Stimulated activated CD8-positive, alpha-beta memory T cell treated with anti-CD3 and anti-CD28 coated beads, Interleukin-7, amount 100 ng/mL, for 1 hour (primary cell): ENCODE measurements around the gene SLCO2B1.
"Not testable (repeated sequence)": the region's sequence is repeated elsewhere in the genome, so short reads cannot be mapped to it uniquely, and the experiment has no call there.

Experiments used
- DNase-seq, 2 donors: peaks; one replicate each; pipeline ENCODE4 v3.0.0-alpha.2; 2020; ENCODE audit warnings: low read depth in 2 of 2

The SLCO2B1 gene, protein sequence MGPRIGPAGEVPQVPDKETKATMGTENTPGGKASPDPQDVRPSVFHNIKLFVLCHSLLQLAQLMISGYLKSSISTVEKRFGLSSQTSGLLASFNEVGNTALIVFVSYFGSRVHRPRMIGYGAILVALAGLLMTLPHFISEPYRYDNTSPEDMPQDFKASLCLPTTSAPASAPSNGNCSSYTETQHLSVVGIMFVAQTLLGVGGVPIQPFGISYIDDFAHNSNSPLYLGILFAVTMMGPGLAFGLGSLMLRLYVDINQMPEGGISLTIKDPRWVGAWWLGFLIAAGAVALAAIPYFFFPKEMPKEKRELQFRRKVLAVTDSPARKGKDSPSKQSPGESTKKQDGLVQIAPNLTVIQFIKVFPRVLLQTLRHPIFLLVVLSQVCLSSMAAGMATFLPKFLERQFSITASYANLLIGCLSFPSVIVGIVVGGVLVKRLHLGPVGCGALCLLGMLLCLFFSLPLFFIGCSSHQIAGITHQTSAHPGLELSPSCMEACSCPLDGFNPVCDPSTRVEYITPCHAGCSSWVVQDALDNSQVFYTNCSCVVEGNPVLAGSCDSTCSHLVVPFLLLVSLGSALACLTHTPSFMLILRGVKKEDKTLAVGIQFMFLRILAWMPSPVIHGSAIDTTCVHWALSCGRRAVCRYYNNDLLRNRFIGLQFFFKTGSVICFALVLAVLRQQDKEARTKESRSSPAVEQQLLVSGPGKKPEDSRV

DNA sequence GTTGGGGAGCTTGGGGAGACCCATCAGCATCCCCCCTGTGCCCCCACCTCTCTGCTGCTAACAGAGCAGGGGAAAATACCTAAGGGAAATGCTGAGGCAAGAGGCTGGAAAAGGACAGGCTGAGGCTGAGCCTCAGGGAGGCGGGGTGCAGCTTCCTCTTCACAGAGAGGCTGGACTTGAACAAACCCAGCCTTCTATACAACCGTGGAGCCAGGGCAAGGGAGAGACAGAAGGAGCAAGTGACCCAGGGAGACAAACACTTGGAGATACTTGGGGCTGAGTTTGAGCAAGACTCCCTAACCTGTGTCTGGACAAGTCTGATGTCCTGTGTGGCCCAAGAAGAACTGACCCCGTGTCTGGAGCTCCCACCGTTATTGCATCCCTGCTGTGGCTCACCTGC is at the start of gene SLCO2B1:
TSS of gene SLCO2B1 (plus strand) at position 229 of the 400 bp plus-strand sequence. CDS start 275 bp downstream, outside the sequence.
- no peak for DNase-seq

DNA sequence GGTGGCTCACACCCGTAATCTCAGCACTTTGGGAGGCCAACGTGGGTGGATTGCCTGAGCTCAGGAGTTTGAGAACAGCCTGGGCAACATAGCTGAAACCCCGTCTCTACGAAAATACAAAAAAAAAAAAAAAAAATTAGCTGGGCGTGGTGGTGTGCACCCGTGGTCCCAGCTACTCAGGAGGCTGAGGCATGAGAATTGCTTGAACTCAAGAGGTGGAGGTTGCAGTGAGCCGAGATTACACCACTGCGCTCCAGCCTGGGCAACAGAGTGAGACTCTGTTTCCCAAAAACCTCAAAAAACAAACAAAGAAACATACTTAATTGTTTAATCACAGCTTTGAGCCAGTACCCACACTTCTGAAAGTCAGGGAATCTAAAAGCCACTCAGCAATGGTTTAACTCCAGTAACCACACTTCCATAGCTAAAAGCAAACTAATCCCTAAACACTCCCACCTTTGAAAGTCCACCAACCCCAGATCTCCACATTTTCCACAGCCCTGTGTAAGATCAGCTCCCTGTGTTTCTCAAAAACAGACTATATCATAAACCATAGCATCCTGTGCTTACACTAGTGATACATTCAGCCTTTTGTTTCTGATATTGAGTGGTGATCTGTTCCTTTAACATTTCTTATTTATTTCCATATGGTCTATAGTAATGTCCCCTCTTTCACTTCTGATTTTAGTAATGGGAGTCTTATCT is 49.3 kb upstream of the SLCO2B1 start:
- DNase-seq: no peak

DNA sequence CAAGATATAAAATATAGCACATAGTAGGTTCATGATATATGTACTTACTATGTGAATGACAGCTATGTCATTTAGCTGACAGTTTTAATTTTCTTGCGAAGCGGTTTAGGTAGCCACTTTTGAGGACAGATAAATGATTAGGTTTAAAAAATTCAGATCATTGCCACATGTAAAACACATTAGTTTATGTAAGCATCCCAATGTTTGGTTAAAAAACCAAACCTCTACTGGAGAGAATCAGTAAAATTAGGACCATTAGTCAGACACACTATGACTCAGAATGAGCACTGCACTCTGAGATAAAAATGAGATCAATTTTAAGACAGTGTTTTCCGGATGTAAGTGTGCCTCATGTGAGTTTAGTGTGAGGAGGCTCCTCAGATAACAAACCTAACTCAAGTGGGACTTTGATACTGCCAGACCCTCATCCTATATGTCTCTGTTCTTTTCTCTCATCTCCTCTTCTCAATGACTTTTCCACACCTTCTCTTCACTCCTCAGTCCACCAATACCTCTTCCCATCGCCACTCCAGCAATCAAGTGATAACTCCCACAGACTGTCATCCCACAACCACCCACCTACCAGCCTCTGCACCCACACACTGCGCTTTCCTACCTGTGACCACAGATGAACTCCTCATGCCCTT is 47.4 kb upstream of the SLCO2B1 start:
- no peak for DNase-seq

DNA sequence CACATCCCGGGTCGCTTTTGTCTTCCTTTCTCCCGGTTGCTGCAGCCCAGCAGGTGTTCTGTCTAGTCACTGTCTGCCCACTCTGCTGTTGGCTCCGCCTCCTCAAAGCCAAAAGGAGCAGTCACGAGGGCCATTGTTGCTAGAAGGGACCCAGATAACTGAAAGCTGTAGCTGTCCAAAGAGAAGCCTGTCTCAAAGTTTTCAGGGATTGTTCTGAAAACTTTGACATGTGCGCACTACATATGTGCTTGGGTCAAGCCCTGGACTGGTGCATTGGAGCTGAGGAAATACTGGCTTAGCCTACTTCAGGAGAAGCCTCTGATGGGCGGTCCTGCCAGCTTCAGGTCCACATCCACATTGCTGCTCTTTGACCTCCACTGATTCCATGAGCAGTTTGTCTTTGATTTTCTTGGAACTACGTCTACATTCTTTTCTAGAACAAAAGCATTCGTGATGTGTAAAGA is 45.4 kb upstream of the SLCO2B1 start:
- DNase-seq: no peak

DNA sequence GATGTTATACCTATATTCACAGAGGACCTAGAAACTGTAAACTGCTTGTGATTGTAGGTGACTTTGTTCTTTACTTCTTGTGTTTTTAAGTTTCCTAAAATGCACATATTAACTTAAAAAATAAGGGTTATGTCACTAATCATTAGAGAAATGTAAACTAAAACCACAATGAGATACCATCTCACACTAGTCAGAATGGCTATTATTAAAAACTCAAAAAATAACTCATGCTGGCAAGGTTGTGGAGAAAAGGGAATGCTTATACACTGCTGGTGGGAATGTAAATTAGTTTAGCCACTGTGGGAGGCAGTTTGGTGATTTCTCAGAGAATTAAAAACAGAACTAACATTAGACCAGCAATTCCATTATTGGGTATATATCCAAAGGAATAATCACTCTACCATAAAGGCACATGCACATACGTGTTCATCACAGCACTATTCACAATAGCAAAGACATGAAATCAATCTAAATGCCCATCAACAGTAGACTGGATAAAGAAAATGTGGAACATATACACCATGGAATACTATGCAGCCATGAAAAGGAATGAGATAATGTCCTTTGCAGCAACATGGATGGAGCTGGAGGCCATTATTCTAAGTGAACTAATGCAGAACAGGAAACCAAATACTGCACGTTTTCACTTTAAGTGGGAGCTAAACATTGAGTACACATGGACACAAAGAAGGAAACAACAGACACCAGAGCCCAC is 44.8 kb upstream of the SLCO2B1 start:
- DNase-seq: not testable (repeated sequence)

DNA sequence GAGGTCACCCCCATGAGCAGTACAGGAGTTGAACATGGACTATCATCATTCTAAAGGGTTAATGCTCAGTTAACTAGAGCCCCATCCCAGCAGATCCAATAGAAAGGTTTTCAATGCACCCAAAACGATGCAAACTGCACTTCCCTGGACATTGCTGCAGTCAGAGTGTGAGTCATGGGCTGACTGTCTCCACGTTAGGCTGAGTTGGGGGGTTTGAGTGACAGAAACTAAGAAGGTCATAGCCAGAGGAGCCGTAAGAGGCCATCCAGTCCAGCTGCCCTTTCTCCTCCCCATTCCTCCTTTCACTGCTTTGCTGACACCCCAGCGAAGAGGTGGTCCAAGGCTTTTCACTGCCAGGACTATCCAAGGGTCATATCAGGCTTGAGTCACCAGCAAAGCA is 43.7 kb upstream of the SLCO2B1 start:
- DNase-seq: no peak

DNA sequence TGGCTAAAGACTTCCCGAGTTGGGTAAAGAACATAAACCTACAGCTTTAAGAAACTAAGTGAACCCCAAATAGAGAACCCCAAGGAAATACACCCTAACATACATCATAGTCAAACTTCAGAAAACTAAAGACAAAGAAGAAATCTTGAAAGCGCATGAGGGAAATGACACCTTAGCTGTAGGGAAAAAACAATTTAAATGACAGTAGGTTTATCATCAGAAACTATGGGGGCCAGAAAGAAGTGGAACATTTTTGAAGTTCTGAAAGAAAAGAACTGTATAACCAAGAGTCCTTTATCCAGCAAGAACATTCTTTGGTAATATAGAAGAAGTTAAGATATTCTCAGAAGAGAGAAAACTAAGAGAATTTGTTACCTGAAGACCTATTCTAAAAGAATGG is 38.7 kb upstream of the SLCO2B1 start:
- no peak for DNase-seq

DNA sequence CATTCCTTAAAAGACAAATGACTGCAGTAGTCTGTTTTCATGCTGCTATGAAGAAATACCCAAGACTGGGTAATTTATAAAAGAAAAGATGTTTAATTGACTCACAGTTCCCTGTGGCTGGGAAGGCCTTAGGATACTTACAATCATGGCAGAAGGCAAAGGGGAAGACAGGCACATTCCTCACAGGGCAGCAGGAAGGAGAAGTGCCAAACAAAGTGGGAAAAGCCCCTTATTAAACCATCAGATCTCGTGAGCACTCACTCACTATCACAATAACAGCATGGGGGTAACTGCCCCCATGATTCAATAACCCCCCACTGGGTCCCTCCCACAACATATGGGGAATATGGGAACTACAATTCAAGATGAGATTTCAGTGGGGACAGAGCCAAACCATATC is 37.9 kb upstream of the SLCO2B1 start:
- no peak for DNase-seq

DNA sequence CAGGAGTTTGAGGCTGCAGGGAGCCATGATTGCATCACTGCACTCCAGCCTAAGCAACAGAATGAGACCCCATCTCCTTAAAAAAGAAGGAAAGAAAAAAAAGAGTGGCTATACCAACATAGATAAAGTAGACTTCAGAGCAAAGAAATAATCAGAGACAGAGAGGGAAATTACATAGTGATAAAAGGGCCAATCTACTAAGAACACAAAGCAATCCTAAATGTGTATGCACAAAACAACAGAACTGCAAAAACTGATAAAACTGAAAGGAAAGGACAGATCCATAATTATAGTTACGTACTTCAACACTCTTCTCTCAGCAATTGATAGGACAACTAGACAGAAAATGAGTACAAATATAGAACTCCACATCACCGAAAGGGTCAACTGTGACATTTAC is 36.4 kb upstream of the SLCO2B1 start:
- DNase-seq: no peak

DNA sequence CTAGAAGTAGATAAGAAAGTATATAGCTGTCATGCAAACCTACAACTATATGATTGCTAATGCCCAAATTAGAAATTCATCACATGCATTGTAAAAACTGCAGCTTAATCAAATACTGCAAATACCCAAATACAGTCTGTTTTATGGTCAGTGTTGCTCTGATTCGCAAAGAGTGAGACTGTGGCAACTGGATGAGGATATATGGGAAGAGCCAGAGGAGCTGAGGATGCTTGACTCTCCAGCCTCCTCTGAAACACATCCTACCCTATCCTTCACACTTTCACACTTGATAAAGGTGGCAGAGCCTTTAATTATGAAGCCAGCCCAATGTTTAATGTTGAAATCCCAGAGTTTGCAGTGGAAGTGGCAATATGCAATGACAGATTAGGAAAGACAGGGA is 32.3 kb upstream of the SLCO2B1 start:
- DNase-seq: no peak

DNA sequence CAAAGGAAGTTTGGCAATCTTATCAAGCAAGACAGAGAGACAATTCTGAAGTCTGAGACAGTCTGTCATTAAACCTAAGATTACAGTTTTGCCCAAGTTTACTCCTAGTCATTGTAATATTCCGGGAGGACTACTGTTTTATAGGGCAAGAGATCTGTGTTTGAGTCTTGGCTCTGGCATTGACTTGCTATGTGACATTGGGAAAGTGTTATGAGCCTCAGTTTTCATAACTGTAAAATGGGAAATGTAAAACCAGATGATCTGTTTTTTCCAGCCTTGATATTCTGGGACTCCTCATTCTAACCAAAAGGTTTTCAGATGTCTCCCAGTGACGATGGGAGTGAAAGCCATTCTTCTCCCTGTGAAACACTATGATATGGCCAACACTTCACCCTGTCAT is 24.3 kb upstream of the SLCO2B1 start:
- no peak for DNase-seq

DNA sequence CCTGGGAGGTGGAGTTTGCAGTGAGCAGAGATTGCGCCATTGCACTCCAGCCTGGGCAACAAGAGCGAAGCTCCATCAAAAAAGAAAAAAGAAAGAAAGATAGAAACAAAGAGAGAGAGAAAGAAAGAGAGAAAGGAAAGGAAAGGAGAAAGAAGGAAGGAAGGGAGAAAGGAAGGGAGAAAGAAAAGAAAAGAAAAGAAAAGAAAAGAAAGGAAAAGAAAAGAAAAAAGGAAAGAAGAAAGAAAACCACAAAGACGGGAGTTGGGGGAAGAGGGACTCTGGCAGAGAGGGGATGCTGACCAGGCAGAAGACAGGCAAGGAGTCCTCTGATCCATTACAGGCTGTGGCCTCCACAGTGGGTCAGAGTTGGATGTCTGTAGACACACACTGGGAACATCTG is 18.8 kb upstream of the SLCO2B1 start:
- DNase-seq: no peak

DNA sequence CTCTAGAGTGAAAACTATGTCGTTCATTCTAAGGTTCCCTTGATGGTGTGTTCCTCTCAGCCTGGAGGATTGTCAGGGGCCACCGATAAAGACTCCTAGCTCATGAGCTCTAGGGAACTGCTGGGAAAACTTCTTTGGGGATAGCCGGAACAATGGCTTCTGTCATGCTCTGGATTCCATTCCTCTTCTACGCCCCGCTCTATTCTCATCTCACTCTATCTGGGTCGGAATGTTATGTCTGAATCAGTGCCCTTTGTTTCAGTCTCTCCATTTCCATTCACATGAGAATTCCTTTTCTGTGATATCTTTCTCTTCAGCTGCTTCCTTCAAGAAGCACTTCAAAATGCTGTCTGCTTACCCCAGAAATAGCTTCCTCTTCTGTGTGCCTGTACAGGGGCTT is 16.9 kb upstream of the SLCO2B1 start:
- DNase-seq: no peak

DNA sequence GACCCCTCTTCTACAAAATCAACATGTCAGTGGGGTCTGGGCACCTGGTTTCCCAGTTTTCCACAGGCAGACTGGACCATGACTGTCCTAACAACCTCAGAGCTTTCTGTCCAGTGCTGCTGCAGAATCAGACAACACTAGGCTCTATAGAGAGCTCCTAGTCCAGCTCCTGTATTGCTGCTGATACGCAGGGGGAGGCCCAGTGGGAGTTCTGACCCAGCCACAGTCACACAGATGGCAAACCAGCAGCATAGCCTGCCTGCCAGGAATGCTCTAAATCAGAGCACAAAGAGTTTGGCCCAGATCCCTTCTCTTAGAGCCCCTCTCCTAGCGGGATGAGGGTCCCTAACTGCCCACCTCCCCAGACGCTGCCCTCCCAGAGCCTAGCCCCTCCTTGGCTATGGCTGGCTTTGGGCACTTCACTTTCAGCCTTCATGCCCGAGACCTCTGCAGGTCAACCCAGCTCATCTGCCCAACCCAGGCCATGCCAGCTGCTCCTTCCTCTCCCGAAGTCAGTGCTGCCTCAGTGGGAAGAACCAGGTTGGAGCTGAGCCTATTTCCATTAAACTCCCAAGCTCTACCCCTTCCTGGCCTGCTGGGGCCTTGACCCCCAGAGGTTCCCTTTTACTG is 15.8 kb upstream of the SLCO2B1 start:
- no peak for DNase-seq

DNA sequence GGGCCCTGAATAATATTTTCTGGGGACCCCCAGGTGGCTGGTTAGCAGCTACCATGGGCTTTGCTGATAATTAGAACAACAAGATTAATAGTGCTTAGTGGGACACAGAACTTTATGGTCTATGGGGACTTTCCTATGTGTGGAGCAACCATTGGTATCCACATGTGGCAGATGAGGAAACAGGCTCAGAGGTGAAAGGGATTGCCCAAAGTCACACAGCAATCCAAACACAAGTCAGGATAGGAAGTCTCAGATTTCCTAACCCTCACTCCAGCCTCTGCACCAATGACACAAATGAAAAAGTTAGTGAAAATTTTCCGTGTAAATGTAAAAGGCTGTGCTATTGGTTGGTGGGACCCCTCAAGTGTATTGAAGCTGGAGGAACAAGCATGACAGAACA is 15.3 kb upstream of the SLCO2B1 start:
- DNase-seq: no peak

DNA sequence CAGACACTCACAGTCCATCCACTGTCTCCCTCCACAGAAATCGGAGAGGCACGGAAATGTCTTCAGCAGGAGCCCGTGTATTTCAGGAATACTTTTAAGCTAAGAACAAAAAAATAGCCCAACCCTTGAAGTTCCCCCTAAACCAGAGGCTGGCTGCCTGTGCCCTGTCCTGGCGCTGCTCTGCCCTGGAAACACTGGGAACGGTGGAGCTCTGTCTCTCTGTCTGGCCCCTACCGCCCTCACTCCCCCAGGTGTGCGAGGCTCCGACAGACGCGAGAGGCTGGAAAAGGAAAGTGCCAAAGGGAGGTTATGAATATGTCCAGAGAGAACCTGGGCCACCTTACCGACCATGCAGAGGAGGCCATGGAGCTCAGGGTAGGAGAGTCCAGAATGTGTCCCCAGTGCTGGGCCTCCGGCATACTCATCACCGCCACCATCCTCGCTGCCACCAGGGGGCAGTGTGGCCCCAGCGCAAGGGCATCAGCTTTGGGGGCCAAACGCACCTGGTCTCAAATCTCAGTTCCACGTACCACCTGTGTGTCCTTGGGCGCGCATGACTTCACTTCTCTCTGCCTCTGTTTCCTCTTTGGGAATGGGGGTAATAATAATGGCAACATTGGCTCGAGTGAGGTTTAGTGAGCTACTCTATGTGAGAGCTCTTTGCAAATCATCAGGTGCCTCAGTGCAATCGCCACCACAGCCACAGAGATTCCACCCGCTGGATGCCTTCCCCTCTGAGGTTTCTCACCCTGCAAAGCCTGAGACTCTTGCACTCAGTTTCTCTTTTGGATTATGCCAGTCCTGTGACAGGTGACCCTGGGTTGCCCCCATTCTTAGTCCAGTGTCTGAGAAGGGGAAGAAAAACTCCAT is 10.4 kb upstream of the SLCO2B1 start:
- DNase-seq: peak; percentile 67 to 69

DNA sequence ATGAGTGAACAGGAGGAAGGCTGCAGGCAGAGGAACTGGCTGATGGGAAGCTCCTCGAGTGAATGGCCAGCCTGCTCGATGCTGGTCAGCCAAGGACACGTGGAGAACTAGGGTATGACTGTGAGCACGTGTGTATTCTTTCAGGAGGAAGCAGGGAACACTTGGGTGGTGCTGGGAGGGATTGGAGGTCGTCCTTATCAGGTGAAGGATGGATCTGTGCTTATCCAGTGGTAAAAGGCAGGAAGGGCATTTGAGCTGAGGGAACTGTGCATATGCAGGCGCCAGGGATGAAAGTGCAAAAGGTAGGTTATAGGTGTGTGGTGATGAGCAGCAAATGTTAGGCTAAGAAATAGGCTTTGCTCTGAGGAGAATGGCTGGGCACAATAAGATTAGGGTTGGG is 9.7 kb upstream of the SLCO2B1 start:
- DNase-seq: no peak

DNA sequence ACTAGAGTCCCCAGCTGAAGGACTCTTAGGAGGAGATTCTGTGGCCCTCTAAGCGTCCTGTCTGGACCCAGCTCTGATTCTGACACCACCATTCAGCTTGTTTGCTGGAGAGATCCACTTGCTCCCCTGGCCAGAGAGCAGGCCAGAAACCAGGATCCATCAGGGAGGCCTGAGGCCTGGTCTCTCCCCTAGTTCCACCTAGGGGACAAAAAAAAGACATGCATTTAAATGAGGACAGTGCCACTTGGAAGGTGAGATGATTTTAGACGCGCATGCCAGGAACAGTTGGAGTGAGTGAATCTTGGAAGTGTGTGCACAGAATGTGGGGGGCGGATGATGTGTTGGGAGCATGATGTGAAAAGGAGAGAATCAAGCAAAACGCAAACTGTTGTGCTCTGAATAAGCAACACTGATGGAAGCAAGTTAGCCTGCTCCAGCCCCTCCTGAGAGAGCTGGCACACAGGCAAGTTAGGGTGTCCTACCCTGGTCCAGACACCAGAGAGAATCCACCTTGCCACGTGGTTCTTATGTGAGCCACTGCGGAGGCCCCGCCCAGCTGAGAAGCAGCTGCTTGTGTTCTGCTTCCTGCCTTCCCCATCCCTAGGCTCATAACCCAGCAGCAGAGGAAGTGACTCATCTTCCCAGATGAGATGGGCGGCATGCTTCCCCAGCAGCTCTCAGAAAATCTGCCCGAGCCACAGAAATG is 8.0 kb upstream of the SLCO2B1 start:
- peak; percentile 40 to 46 for DNase-seq

DNA sequence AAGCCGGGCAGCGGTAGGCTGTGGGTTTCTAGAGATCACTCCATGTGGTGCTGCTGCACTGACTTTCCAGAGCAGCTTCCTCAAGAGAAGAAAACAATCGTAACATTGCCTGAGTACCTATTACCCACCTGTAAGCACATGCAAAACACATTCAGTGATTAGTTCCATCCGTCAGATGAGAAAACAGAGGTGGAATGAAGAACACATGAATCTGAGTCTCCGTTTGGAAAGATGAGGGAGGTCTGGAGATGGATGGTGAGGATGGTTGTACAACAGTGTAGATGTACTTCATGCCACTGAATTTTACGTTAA is 7.5 kb upstream of the SLCO2B1 start:
- no peak for DNase-seq

DNA sequence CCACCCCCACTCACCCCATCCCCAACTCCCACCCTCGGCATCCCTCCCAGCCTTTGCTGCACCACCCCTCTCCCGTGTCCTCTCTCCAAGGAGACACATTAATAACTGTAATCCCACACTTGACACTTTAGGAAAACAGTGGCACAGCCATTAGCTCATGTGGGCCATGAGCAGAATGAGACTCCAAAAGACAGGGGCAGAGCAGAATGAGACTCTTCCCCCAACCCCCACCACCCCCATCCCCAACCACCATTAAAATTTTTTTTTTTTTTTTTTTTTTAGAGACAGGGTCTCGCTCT is 6.2 kb upstream of the SLCO2B1 start:
- no peak for DNase-seq
